ENCODE measurements around the gene MAP1B. TPM values are rescaled to one million over a fixed set of nuclear protein-coding genes. Genes with fewer than 3 reads are reported as not detected.
A peak's percentile ranks its signal among the peaks of the same experiment; 100 is the strongest.

Gene MAP1B
- total RNA-seq, result 100 to 1,000 TPM; 479 to 654 (median 593) TPM

- no peak for TF ChIP-seq CTCF (IDR thresholded peaks at IDR 0.05)
- no peak for DNase-seq (ENCODE audit: low spot score)
- ATAC-seq (ENCODE audit: low FRiP score), result peak; percentile 69
Measured at GRCh38 chr5:72107131-72107900, at the start of gene MAP1B. TSS of gene MAP1B (plus strand) at chr5:72107475. CDS start at chr5:72107532, 57 bp downstream.

GRCh38 chr5:72057816-72058215, 49.5 kb upstream of the MAP1B start:
- ATAC-seq (ENCODE audit: low FRiP score) (no peak), DNase-seq (ENCODE audit: low spot score) (no peak)
- no peak for TF ChIP-seq CTCF (IDR thresholded peaks at IDR 0.05)

- no peak for TF ChIP-seq CTCF (IDR thresholded peaks at IDR 0.05)
- no peak for ATAC-seq (ENCODE audit: low FRiP score)
- DNase-seq (ENCODE audit: low spot score), result no peak
Measured at GRCh38 chr5:72063219-72063819, 44.0 kb upstream of the MAP1B start.

- no peak for TF ChIP-seq CTCF (IDR thresholded peaks at IDR 0.05)
Measured at GRCh38 chr5:72064801-72065570, 42.3 kb upstream of the MAP1B start.

GRCh38 chr5:72065751-72066255, 41.5 kb upstream of the MAP1B start:
- DNase-seq (ENCODE audit: low spot score) (no peak), ATAC-seq (ENCODE audit: low FRiP score) (no peak)
- no peak for TF ChIP-seq CTCF (IDR thresholded peaks at IDR 0.05)

More at GRCh38 chr5:72064801-72065570, 42.3 kb upstream of the MAP1B start:
- DNase-seq (ENCODE audit: low spot score) (no peak), ATAC-seq (ENCODE audit: low FRiP score) (no peak)

- ATAC-seq (ENCODE audit: low FRiP score), result peak; percentile 56
Measured at GRCh38 chr5:72066705-72067107, 40.6 kb upstream of the MAP1B start.

More at GRCh38 chr5:72066705-72067107, 40.6 kb upstream of the MAP1B start:
- DNase-seq (ENCODE audit: low spot score), result no peak
- no peak for TF ChIP-seq CTCF (IDR thresholded peaks at IDR 0.05)
